SU-DHL-6 (cell line): ENCODE data around the gene PRAMEF2.
"Not testable (repeated sequence)": the region's sequence is repeated elsewhere in the genome, so short reads cannot be mapped to it uniquely, and the experiment has no call there.

ENCODE experiments used
- H2AFZ ChIP-seq: fragments of 200-600 bp; sonication (generic); 2 replicates; pipeline ENCODE4 v1.6.1; 2014; ENCODE audit warnings: low read depth, mild to moderate bottlenecking, moderate library complexity, mixed read lengths, antibody characterized with exemption, low read length; ENCODE audit not compliant: severe bottlenecking
- H3F3A ChIP-seq: fragments of 200-600 bp; shearing (Covaris generic); 2 replicates; pipeline ENCODE4 v1.6.0; 2016; ENCODE audit warnings: antibody characterized with exemption, mild to moderate bottlenecking; ENCODE audit not compliant: insufficient read depth
- H3K27ac ChIP-seq: fragments of 200-600 bp; sonication (generic); 2 replicates; pipeline ENCODE4 v1.5.1; 2016; ENCODE audit warnings: low read depth, mild to moderate bottlenecking, low read length, moderate library complexity, mixed read lengths
- H3K27me3 ChIP-seq: fragments of 200-600 bp; sonication (generic), shearing (Covaris generic); 2 replicates; pipeline ENCODE4 v1.6.0; 2014; ENCODE audit warnings: mild to moderate bottlenecking, low read length
- H3K36me3 ChIP-seq: fragments of 200-600 bp; sonication (generic); 2 replicates; pipeline ENCODE4 v1.6.1; 2014; ENCODE audit warnings: mild to moderate bottlenecking, low read length, mixed read lengths
- H3K4me2 ChIP-seq: fragments of 300-600, 200-600 bp; shearing (Covaris generic), sonication (generic); 2 replicates; pipeline ENCODE4 v1.6.0; 2014; ENCODE audit warnings: low read length, low read depth, mild to moderate bottlenecking; ENCODE audit not compliant: poor library complexity, severe bottlenecking
- H3K4me3 ChIP-seq: fragments of 200-600 bp; sonication (generic); 2 replicates; pipeline ENCODE4 v1.5.1; 2014; ENCODE audit warnings: antibody characterized with exemption, low read length, mild to moderate bottlenecking, mixed read lengths; ENCODE audit not compliant: insufficient read depth, poor library complexity, severe bottlenecking
- H3K79me2 ChIP-seq: fragments of 200-600 bp; sonication (generic); 2 replicates; pipeline ENCODE4 v1.6.1; 2014; ENCODE audit warnings: mild to moderate bottlenecking, low read length, moderate library complexity; ENCODE audit not compliant: insufficient read depth
- H3K9ac ChIP-seq: fragments of 200-600 bp; sonication (generic); 2 replicates; pipeline ENCODE4 v1.7.0; 2014; ENCODE audit warnings: mild to moderate bottlenecking, low read length
- H3K9me2 ChIP-seq: fragments of 200-600 bp; sonication (generic); replicated peaks from 2 replicates; pipeline ENCODE4 v1.6.1; 2014; ENCODE audit warnings: low read length; ENCODE audit not compliant: insufficient read depth
- H3K9me3 ChIP-seq: fragments of 200-600 bp; sonication (generic); 2 replicates; pipeline ENCODE4 v1.6.1; 2014; ENCODE audit warnings: low read length, mixed read lengths; ENCODE audit not compliant: insufficient read depth
- H4K20me1 ChIP-seq: fragments of 200-600 bp; sonication (generic); 2 replicates; pipeline ENCODE4 v1.6.1; 2014; ENCODE audit warnings: low read depth, mild to moderate bottlenecking, antibody characterized with exemption, low read length, moderate library complexity, mixed read lengths

PRAMEF2 gene

DNA sequence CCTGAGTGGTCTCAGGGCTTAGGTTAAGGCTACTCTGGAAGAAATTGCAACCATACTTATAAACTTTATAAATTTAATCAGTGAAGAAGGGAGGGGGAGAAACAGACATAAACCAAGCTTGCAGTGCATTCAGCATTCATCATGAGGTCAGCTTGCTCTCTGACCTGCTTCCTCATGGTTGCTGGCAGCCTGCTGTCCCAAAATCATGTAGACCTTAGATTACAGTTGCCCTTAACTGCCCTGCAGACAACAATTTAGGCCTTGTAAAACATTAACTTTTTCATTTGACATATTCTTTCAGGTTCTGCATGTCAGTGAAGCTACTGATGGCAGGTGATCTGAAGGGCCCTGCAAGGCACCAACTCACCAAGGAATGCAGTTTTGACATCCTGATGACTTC, 42.3 kb downstream of the PRAMEF2 start:
- not testable (repeated sequence) for H3K4me3 ChIP-seq, H2AFZ ChIP-seq, H3K27me3 ChIP-seq, H3K36me3 ChIP-seq, H3K4me2 ChIP-seq, H3K79me2 ChIP-seq, H3K9me3 ChIP-seq, H3K9ac ChIP-seq, H3K27ac ChIP-seq, H3K9me2 ChIP-seq, H3F3A ChIP-seq, H4K20me1 ChIP-seq

DNA sequence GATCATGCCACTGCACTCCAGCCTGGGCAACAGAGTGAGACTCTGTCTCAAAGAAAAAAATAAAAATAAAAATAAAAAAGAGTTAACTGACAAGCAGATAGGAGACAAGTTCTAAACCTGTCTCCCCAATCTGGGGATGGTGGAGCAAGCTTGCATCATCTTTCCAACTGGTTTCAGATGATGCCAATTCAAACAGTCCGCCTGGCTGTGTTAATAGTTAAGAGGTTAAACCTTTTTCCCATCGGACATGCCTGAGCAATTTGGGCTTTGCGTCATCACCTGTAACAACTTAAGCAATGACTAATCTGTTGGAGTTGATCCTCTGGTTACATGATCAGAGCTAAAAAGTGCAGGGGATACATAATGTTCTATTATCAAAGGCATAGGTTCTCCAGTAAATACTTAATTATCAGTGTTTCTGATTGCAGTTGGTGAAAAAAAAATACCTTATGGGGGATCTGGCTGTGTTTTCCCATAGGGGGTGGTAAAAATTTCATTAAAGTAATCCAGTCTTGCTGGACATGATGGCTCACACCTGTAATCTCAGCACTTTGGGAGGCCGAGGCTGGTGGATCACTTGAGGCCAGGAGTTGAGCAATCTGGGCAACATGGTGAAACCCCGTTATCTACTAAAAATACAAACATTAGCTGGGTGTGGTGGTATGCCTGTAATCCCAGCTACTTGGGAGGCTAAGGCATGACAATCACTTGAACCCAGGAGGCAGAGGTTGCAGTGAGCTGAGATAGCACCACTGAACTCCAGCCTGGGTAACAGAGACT, 47.1 kb downstream of the PRAMEF2 start:
- H3F3A ChIP-seq, H3K9ac ChIP-seq, H3K4me3 ChIP-seq, H2AFZ ChIP-seq, H3K27ac ChIP-seq, H3K36me3 ChIP-seq, H3K9me2 ChIP-seq, H3K4me2 ChIP-seq, H3K27me3 ChIP-seq, H3K9me3 ChIP-seq, H3K79me2 ChIP-seq, H4K20me1 ChIP-seq: not testable (repeated sequence)
